Calu3 (cell line): ENCODE measurements around the gene CALCOCO2. TPM values are rescaled to one million over a fixed set of nuclear protein-coding genes. Genes with fewer than 3 reads are reported as not detected.

Experiments
- BruUV-seq: library from RNA; stranded (reverse); fragments of 400-500 nt; replicated peaks from 2 replicates; lab custom pipeline; 2021; lab: Mats Ljungman, UMichigan
- CTCF ChIA-PET: fragments of 300-600 bp; sonication (Branson Sonifier 250); formaldehyde crosslinking; loops from one replicate; lab custom pipeline; 2022; ENCODE audit warnings: antibody characterized with exemption; lab: Charles Lee
- DNase-seq: peaks from one replicate; pipeline ENCODE4 v3.0.0; 2022
- H3K27ac Mint-ChIP-seq: one replicate; pipeline ENCODE4 v1.8.0; 2022; ENCODE audit warnings: mixed read lengths; ENCODE audit not compliant: unreplicated experiment
- H3K27me3 Mint-ChIP-seq: one replicate; pipeline ENCODE4 v1.8.0; 2022; ENCODE audit warnings: mixed read lengths; ENCODE audit not compliant: unreplicated experiment
- H3K36me3 Mint-ChIP-seq: one replicate; pipeline ENCODE4 v1.8.0; 2022; ENCODE audit warnings: mild to moderate bottlenecking, moderate library complexity, mixed read lengths; ENCODE audit not compliant: insufficient read depth, unreplicated experiment
- H3K4me1 Mint-ChIP-seq: one replicate; pipeline ENCODE4 v1.8.0; 2022; ENCODE audit warnings: mild to moderate bottlenecking, low read depth, mixed read lengths; ENCODE audit not compliant: unreplicated experiment
- H3K4me3 Mint-ChIP-seq: one replicate; pipeline ENCODE4 v1.8.0; 2022; ENCODE audit warnings: mild to moderate bottlenecking, low read depth, moderate library complexity, mixed read lengths; ENCODE audit not compliant: unreplicated experiment
- H3K9me3 Mint-ChIP-seq: one replicate; pipeline ENCODE4 v1.8.0; 2022; ENCODE audit warnings: low read depth, mixed read lengths; ENCODE audit not compliant: unreplicated experiment
- intact Hi-C: fragments of 100-400 bp; cut with micrococcal nuclease; formaldehyde crosslinking; loops from one replicate; pipeline ENCODE4 v1.10.0; 2022; ENCODE audit not compliant: unreplicated experiment
- total RNA-seq: library from RNA; stranded (reverse); gene quantifications from 2 replicates; pipeline ENCODE4 v1.2.3, GENCODE V29; 2022
- TF ChIP-seq, protein P1 (sequence below): fragments of 200-600 bp; IDR thresholded peaks from one replicate; pipeline ENCODE4 v1.8.0; 2022; ENCODE audit warnings: antibody characterized with exemption; ENCODE audit not compliant: unreplicated experiment

Gene CALCOCO2
- total RNA-seq, 1 experiment from 2014 or later = 116 TPM

DNA sequence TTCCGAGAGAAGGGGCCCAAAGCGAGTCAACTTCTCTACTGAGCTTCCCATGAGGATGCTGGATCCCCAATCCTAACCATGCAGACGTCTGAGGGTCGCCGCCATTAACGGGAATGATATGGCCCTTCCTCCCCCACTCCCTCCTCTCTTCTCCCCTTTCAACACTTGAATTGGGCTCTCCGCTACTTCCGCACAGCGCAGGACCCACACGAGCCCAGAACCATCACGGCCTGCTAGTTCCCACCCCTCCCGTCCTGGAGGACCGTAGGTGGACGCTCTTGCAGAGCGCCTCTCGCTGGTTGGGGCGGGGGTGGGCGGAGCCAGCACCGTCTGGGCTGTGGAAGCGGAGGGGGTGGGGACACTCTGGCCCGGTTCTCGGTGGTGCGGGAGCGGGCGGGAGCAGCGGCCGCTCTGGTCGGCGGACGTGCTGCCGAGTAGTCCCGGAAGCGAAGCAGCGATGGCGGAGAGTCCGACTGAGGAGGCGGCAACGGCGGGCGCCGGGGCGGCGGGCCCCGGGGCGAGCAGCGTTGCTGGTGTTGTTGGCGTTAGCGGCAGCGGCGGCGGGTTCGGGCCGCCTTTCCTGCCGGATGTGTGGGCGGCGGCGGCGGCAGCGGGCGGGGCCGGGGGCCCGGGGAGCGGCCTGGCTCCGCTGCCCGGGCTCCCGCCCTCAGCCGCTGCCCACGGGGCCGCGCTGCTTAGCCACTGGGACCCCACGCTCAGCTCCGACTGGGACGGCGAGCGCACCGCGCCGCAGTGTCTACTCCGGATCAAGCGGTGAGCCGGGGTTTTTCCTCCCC, 77.4 kb downstream of the CALCOCO2 start, which contains the start of gene UBE2Z:
UBE2Z (plus strand) TSS at position 361 of the 797 bp plus-strand sequence; CDS start at position 458, 97 bp downstream.
- CTCF ChIA-PET = interaction anchor here (0.7 to 2.9 kb wide), 7 partner anchors 15 to 128 kb away, joined by 3 to 18 read pairs (median 4); partner anchors contain the start of gene ATP5MC1
- Mint-ChIP-seq H3K27ac (peak within 1 kb of the TSS; percentile 94), H3K36me3 (peaks cover 65% of the 10 kb centered on the region), H3K27me3 (no peaks in the 10 kb centered on the region), H3K4me1 (peaks cover 36% of the 10 kb centered on the region), H3K4me3 (peak within 1 kb of the TSS; percentile 88), H3K9me3 (no peaks in the 10 kb centered on the region)
- peak; percentile 96 for DNase-seq
- intact Hi-C loops = no loop called here
- no TSS peak for BruUV-seq
- TF ChIP-seq, protein P1, sequence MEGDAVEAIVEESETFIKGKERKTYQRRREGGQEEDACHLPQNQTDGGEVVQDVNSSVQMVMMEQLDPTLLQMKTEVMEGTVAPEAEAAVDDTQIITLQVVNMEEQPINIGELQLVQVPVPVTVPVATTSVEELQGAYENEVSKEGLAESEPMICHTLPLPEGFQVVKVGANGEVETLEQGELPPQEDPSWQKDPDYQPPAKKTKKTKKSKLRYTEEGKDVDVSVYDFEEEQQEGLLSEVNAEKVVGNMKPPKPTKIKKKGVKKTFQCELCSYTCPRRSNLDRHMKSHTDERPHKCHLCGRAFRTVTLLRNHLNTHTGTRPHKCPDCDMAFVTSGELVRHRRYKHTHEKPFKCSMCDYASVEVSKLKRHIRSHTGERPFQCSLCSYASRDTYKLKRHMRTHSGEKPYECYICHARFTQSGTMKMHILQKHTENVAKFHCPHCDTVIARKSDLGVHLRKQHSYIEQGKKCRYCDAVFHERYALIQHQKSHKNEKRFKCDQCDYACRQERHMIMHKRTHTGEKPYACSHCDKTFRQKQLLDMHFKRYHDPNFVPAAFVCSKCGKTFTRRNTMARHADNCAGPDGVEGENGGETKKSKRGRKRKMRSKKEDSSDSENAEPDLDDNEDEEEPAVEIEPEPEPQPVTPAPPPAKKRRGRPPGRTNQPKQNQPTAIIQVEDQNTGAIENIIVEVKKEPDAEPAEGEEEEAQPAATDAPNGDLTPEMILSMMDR = no peak

DNA sequence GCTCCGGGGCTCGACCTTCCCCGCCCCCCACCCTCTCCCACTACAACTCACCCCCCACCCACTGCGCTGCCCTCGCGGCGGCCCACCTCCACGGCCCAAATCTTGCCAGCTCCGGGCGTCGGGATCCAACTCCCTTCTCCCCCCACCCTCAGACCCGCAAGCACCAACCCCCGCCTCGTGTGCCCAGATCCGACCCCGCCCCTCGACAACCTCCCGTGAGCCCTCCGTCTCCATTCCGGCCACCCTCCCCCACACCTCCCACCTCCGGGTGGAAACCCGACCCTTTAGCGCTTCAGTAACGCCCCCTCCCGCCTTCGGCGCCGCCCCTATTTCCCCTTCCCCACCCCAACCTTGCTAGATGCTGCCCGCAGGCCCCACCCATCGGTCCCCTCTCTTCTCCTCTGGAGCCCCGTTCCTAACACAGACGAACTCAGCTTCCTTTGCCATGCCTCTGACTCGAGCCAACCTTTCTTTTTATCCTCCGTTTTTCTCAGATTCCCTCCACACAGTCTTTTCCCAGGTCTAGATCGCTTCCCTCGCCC, 78.1 kb downstream of the CALCOCO2 start:
- TF ChIP-seq, protein P1 = no peak
- intact Hi-C loops = no loop called here
- CTCF ChIA-PET = interaction anchor here (2.9 kb wide), 1 partner anchor 16 kb away, joined by 18 read pairs; the partner anchor contains the start of gene ATP5MC1
- Mint-ChIP-seq H3K27ac (peak overlapping the region; percentile 94), H3K36me3 (peaks cover 72% of the 10 kb centered on the region), H3K4me1 (peaks cover 43% of the 10 kb centered on the region), H3K9me3 (no peaks in the 10 kb centered on the region), H3K27me3 (no peaks in the 10 kb centered on the region), H3K4me3 (peak overlapping the region; percentile 88)
- BruUV-seq = no TSS peak
- DNase-seq = peak; percentile 97

DNA sequence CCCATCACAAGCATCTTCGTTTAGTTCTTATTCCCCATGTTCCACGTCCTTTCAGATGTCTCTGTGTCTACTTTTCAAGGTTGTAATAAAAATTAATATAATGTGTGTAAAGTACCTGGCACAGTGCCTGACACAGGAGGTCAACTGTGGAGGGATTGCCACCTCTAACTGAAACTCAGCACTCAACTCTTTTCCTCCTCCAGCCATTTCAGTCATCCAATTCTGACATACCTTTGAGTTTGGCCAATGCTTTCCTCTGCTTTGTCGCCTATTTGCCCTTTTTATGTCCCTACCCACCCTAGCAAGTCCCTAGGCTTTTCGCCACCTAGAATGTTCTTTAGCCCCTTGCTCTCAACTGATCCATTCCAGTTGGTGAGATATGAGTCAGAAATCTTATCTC, 78.9 kb downstream of the CALCOCO2 start:
- Mint-ChIP-seq H3K9me3 (no peaks in the 10 kb centered on the region), H3K27ac (peak overlapping the region; percentile 94), H3K4me3 (peak overlapping the region; percentile 88), H3K36me3 (peaks cover 80% of the 10 kb centered on the region), H3K4me1 (peaks cover 52% of the 10 kb centered on the region), H3K27me3 (no peaks in the 10 kb centered on the region)
- CTCF ChIA-PET = interaction anchor here (1.0 to 2.9 kb wide), 2 partner anchors 16 to 308 kb away, joined by 3 to 18 read pairs; partner anchors contain the start of gene ATP5MC1
- TF ChIP-seq, protein P1 = no peak
- DNase-seq = no peak
- intact Hi-C loops = no loop called here
- BruUV-seq = TSS peak; percentile 29

DNA sequence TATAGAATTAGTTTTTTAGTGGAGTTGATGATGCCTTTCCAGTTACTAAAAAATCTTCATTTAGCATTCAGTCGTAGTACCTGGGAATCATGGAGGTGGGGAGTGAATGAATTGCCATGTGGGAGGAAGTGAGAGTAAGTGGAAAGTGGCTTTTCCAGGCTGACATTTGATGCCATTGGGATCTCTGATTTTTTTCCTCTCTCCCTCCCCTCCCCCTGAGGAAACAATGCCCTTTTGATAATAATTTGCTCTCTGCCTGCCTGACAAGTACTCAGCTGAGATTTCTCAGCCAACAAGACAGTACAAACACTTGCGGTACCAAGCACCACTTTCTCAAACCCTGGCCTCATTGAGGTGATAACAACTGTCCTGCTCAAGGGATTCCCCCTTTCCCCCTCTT, 79.5 kb downstream of the CALCOCO2 start:
- TF ChIP-seq, protein P1 = no peak
- Mint-ChIP-seq H3K9me3 (no peaks in the 10 kb centered on the region), H3K4me1 (peaks cover 57% of the 10 kb centered on the region), H3K27ac (peak overlapping the region; percentile 94), H3K4me3 (peak overlapping the region; percentile 88), H3K36me3 (peaks cover 86% of the 10 kb centered on the region), H3K27me3 (no peaks in the 10 kb centered on the region)
- CTCF ChIA-PET = interaction anchor here (1.0 kb wide), 1 partner anchor 309 kb away, joined by 3 read pairs; no protein-coding TSS in a partner anchor
- BruUV-seq = no TSS peak
- DNase-seq = peak; percentile 50
- intact Hi-C loops = no loop called here
